Liver (tissue), 9 donors: ENCODE results near the gene SLC6A7. TPM values are rescaled to one million over a fixed set of nuclear protein-coding genes. Genes with fewer than 3 reads are reported as not detected.

Experiments used
- DNase-seq: peaks from one replicate; pipeline ENCODE4 v3.0.0-alpha.2; 2017; ENCODE audit warnings: low spot score
- H3K27ac ChIP-seq, 2 donors: one replicate each; pipeline ENCODE4 v1.7.0; 2013; ENCODE audit warnings: inconsistent platforms in 2 of 2, low read length in 2 of 2, control low read depth in 1 of 2, low read depth in 1 of 2, mild to moderate bottlenecking in 1 of 2
- H3K27me3 ChIP-seq, 4 donors: one replicate each; pipeline versions ENCODE4 v1.6.1 to v1.7.0; 2013; ENCODE audit warnings: low read length in 3 of 4, inconsistent platforms in 1 of 4, mild to moderate bottlenecking in 1 of 4, moderate library complexity in 1 of 4; ENCODE audit not compliant: control insufficient read depth in 4 of 4, insufficient read depth in 4 of 4
- H3K36me3 ChIP-seq, 4 donors: one replicate each; pipeline versions ENCODE4 v1.6.1 to v1.7.0; 2013; ENCODE audit warnings: low read length in 3 of 4, mild to moderate bottlenecking in 3 of 4, low read depth in 1 of 4, moderate library complexity in 1 of 4; ENCODE audit not compliant: control insufficient read depth in 4 of 4, insufficient read depth in 3 of 4
- H3K4me1 ChIP-seq, 4 donors: one replicate each; pipeline versions ENCODE4 v1.6.1 to v1.7.0; 2013; ENCODE audit warnings: low read length in 3 of 4, mild to moderate bottlenecking in 3 of 4, moderate library complexity in 1 of 4; ENCODE audit not compliant: control insufficient read depth in 4 of 4, insufficient read depth in 4 of 4
- H3K4me3 ChIP-seq, 3 donors: one replicate each; pipeline versions ENCODE4 v1.6.1 to v1.7.0; 2013; ENCODE audit warnings: low read length in 3 of 3, control low read depth in 1 of 3, low read depth in 1 of 3, mild to moderate bottlenecking in 1 of 3
- H3K9ac ChIP-seq, 2 donors: one replicate each; pipeline ENCODE4 v1.7.0; 2013; ENCODE audit warnings: low read length in 2 of 2, mild to moderate bottlenecking in 2 of 2, moderate library complexity in 2 of 2, control low read depth in 1 of 2, low read depth in 1 of 2
- H3K9me3 ChIP-seq, 4 donors: one replicate each; pipeline versions ENCODE4 v1.6.1 to v1.7.0; 2013; ENCODE audit warnings: low read length in 3 of 4; ENCODE audit not compliant: control insufficient read depth in 4 of 4
- ATF3 ChIP-seq: IDR thresholded peaks from 2 replicates; pipeline ENCODE4 v1.6.1; 2016; ENCODE audit warnings: antibody characterized with exemption
- EGR1 ChIP-seq, 2 donors: IDR thresholded peaks; 2 replicates each; pipeline ENCODE4 v1.6.1; 2016 to 2018; ENCODE audit warnings: antibody characterized with exemption in 2 of 2, low read depth in 2 of 2
- FOXA1 ChIP-seq: IDR thresholded peaks from 2 replicates; pipeline ENCODE4 v1.6.1; 2016; ENCODE audit warnings: antibody characterized with exemption
- FOXA2 ChIP-seq: IDR thresholded peaks from 2 replicates; pipeline ENCODE4 v1.6.1; 2016; ENCODE audit warnings: antibody characterized with exemption
- GABPA ChIP-seq, 2 donors: IDR thresholded peaks in 1 of 2; conservative IDR thresholded peaks in 1 of 2; 2 replicates each; pipeline ENCODE4 v1.6.1; 2016; ENCODE audit warnings: antibody characterized with exemption in 2 of 2, mild to moderate bottlenecking in 1 of 2, moderate library complexity in 1 of 2
- HNF4A ChIP-seq, 2 donors: conservative IDR thresholded peaks; 2 replicates each; pipeline ENCODE4 v1.6.1; 2016; ENCODE audit warnings: antibody characterized with exemption in 2 of 2, mild to moderate bottlenecking in 2 of 2
- HNF4G ChIP-seq: IDR thresholded peaks from 2 replicates; pipeline ENCODE4 v1.6.1; 2016; ENCODE audit warnings: antibody characterized with exemption
- JUND ChIP-seq, 2 donors: IDR thresholded peaks; 2 replicates each; pipeline ENCODE4 v1.6.1; 2016; ENCODE audit warnings: antibody characterized with exemption in 2 of 2
- NR2F2 ChIP-seq: IDR thresholded peaks from 2 replicates; pipeline ENCODE4 v1.6.1; 2016; ENCODE audit warnings: antibody characterized with exemption
- RAD21 ChIP-seq, 2 donors: IDR thresholded peaks; 2 replicates each; pipeline ENCODE4 v1.6.1; 2016; ENCODE audit warnings: antibody characterized with exemption in 2 of 2, mild to moderate bottlenecking in 2 of 2
- REST ChIP-seq: IDR thresholded peaks from 2 replicates; pipeline ENCODE4 v1.6.1; 2016; ENCODE audit warnings: antibody characterized with exemption, mild to moderate bottlenecking
- RXRA ChIP-seq, 2 donors: IDR thresholded peaks; 2 replicates each; pipeline ENCODE4 v1.6.1; 2017 to 2018; ENCODE audit warnings: antibody characterized with exemption in 2 of 2, mild to moderate bottlenecking in 1 of 2
- SP1 ChIP-seq: IDR thresholded peaks from 2 replicates; pipeline ENCODE4 v1.6.1; 2018; ENCODE audit warnings: antibody characterized with exemption, mild to moderate bottlenecking
- TAF1 ChIP-seq: conservative IDR thresholded peaks from 2 replicates; pipeline ENCODE4 v1.6.1; 2016; ENCODE audit warnings: antibody characterized with exemption, mild to moderate bottlenecking
- YY1 ChIP-seq: IDR thresholded peaks from 2 replicates; pipeline ENCODE4 v1.6.1; 2016; ENCODE audit warnings: antibody characterized with exemption, mild to moderate bottlenecking
- ZBTB33 ChIP-seq: IDR thresholded peaks from 2 replicates; pipeline ENCODE4 v1.6.1; 2016; ENCODE audit warnings: antibody characterized with exemption
- WGBS: extraction: QIAGEN DNeasy Blood & Tissue Kit; methylation state at CpG from one replicate; pipeline ENCODE4 v1.1.7; 2013; 5-methylcytosine and 5-hydroxymethylcytosine counted together
- polyA plus RNA-seq, 2 donors: library from polyadenylated mRNA; stranded (reverse) in 1 of 2; unstranded in 1 of 2; fragments of 200-250 nt in 1 of 2; fragments of >200 nt in 1 of 2; fragmentation: Nextera tagmentation in 1 of 2; extraction: Ambion mirVana in 1 of 2; gene quantifications; one replicate each; pipeline versions ENCODE4 v1.2.1 to v1.2.3, GENCODE V29; 2013 to 2015
- total RNA-seq, 2 donors: library from RNA; depleted of rRNA; stranded (reverse); fragments of >200 nt; gene quantifications; one replicate each; pipeline ENCODE4 v1.2.3, GENCODE V29; 2014
- TF ChIP-seq, protein P1 (sequence below): IDR thresholded peaks from 2 replicates; pipeline ENCODE4 v1.6.1; 2016; ENCODE audit warnings: antibody characterized with exemption
- TF ChIP-seq, protein P2 (sequence below): fragments of 150-350 bp; IDR thresholded peaks from 2 replicates; pipeline ENCODE4 v1.5.1; 2017; ENCODE audit warnings: improper control_type of control experiment, low read depth, low read length; ENCODE audit not compliant: missing input control
- donor health status: healthy.
- donor health status: healthy.
- donor health status: healthy.
- donor health status: healthy.
- donor health status: healthy.

SLC6A7 gene
- total and polyA plus RNA-seq, 4 donors = not detected

- Histone ChIP-seq H3K27me3 (peaks cover 0 to 4% (median 0%) of the 10 kb centered on the region in 4 donors), H3K36me3 (no peaks in the 10 kb centered on the region), H3K9ac (no peak overlapping the region), H3K27ac (no peak overlapping the region), H3K9me3 (no peaks in the 10 kb centered on the region), H3K4me1 (peaks cover 0 to 4% (median 0%) of the 10 kb centered on the region in 4 donors), H3K4me3 (no peak overlapping the region)
- no peak for TF ChIP-seq ZBTB33
- TF ChIP-seq REST = no peak
- TF ChIP-seq YY1 = no peak
- TF ChIP-seq HNF4G = no peak
- TF ChIP-seq SP1 = no peak
- TF ChIP-seq ATF3 = no peak
- no peak for TF ChIP-seq RXRA (IDR thresholded peaks at IDR 0.05)
- TF ChIP-seq HNF4A (conservative IDR thresholded peaks at IDR 0.05) = no peak
- no peak for TF ChIP-seq TAF1
- TF ChIP-seq NR2F2 = no peak
- TF ChIP-seq FOXA1 = no peak
- TF ChIP-seq FOXA2 = no peak
- TF ChIP-seq GABPA (IDR thresholded peaks at IDR 0.05 in 1 of 2, conservative IDR thresholded peaks at IDR 0.05 in 1 of 2) = no peak
- no peak for TF ChIP-seq JUND (IDR thresholded peaks at IDR 0.05)
- TF ChIP-seq, protein P1, sequence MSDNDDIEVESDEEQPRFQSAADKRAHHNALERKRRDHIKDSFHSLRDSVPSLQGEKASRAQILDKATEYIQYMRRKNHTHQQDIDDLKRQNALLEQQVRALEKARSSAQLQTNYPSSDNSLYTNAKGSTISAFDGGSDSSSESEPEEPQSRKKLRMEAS = no peak
- no peak for TF ChIP-seq RAD21 (IDR thresholded peaks at IDR 0.05)
- TF ChIP-seq EGR1 (IDR thresholded peaks at IDR 0.05; ENCODE audit: low read depth in 2 of 2) = no peak
- TF ChIP-seq, protein P2, sequence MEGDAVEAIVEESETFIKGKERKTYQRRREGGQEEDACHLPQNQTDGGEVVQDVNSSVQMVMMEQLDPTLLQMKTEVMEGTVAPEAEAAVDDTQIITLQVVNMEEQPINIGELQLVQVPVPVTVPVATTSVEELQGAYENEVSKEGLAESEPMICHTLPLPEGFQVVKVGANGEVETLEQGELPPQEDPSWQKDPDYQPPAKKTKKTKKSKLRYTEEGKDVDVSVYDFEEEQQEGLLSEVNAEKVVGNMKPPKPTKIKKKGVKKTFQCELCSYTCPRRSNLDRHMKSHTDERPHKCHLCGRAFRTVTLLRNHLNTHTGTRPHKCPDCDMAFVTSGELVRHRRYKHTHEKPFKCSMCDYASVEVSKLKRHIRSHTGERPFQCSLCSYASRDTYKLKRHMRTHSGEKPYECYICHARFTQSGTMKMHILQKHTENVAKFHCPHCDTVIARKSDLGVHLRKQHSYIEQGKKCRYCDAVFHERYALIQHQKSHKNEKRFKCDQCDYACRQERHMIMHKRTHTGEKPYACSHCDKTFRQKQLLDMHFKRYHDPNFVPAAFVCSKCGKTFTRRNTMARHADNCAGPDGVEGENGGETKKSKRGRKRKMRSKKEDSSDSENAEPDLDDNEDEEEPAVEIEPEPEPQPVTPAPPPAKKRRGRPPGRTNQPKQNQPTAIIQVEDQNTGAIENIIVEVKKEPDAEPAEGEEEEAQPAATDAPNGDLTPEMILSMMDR = no peak
- no peak for DNase-seq
- WGBS = 66% methylated on average over 27 of the region's 27 CpGs
Observed at GRCh38 chr5:150166037-150166649, 23.7 kb upstream of the SLC6A7 start.
